A549 (cell line): Measurements from ENCODE around the gene WEE2. TPM values are rescaled to one million over a fixed set of nuclear protein-coding genes. Genes with fewer than 3 reads are reported as not detected.
"Not testable (repeated sequence)": the region's sequence is repeated elsewhere in the genome, so short reads cannot be mapped to it uniquely, and the experiment has no call there.

ENCODE experiments used
- ATAC-seq, 2 experiments: fragments of 200-7000 bp in 1 of 2; fragments of >200 bp in 1 of 2; cut with Nextera tagmentation in 1 of 2; cut with Tn5 transposase in 1 of 2; 3 replicates each; pipeline versions ENCODE4 v1.8.0 to v1.9.1; 2018 to 2020; ENCODE audit warnings: mild to moderate bottlenecking in 1 of 2, moderate library complexity in 1 of 2
- CTCF ChIA-PET: fragments of 300-600 bp; sonication (Branson Sonifier 250); formaldehyde crosslinking; extraction: SDS; loops from one replicate; lab custom pipeline; 2021; ENCODE audit warnings: antibody characterized with exemption, inconsistent platforms; lab: Yijun Ruan, JAX
- POLR2A ChIA-PET: fragments of 350-600 bp; formaldehyde crosslinking; extraction: SDS; loops from one replicate; lab custom pipeline; 2021; ENCODE audit warnings: antibody characterized with exemption, inconsistent platforms; lab: Yijun Ruan, JAX
- DNase-seq, 2 experiments: peaks; one replicate each; pipeline versions ENCODE4 v3.0.0 to v3.0.0-alpha.2; 2011 to 2016; ENCODE audit warnings: low read depth in 1 of 2, low spot score in 1 of 2
- FAIRE-seq: peaks from 2 replicates; lab custom pipeline; 2011; peaks lifted over from hg19 to GRCh38; lab: Jason Lieb, UNC
- H3K27ac ChIP-seq, 2 experiments: fragments of >200 bp; sonication (Bioruptor Twin); formaldehyde crosslinking; 3 replicates each; pipeline ENCODE4 v1.5.1; 2016 to 2017
- H3K4me1 ChIP-seq: fragments of >200 bp; sonication (Bioruptor Twin); formaldehyde crosslinking; 3 replicates; pipeline ENCODE4 v1.6.1; 2016
- H3K4me2 ChIP-seq: fragments of >200 bp; sonication (Bioruptor Twin); formaldehyde crosslinking; 3 replicates; pipeline ENCODE4 v1.6.1; 2016
- H3K4me3 ChIP-seq: fragments of >200 bp; sonication (Bioruptor Twin); formaldehyde crosslinking; 3 replicates; pipeline ENCODE4 v1.5.1; 2016
- H3K9me3 ChIP-seq: fragments of >200 bp; sonication (Bioruptor Twin); formaldehyde crosslinking; 3 replicates; pipeline ENCODE4 v1.6.1; 2016
- E2F6 ChIP-seq: IDR thresholded peaks from 2 replicates; pipeline ENCODE4 v1.6.1; 2012; ENCODE audit warnings: low read depth, borderline replicate concordance
- EHF ChIP-seq: fragments of 250-450 bp; sonication (Bioruptor Pico); IDR thresholded peaks from 2 replicates; pipeline ENCODE4 v1.5.0; 2020; ENCODE audit warnings: mild to moderate bottlenecking
- FOSB ChIP-seq: fragments of 250-450 bp; sonication (Bioruptor Pico); IDR thresholded peaks from 2 replicates; pipeline ENCODE4 v1.5.0; 2020; ENCODE audit warnings: mild to moderate bottlenecking, moderate library complexity
- GATA3 ChIP-seq: IDR thresholded peaks from 2 replicates; pipeline ENCODE4 v1.6.1; 2012; ENCODE audit warnings: borderline replicate concordance
- KDM1A ChIP-seq: fragments of 200-600 bp; sonication (generic); IDR thresholded peaks from 2 replicates; pipeline ENCODE4 v1.6.1; 2016; ENCODE audit warnings: low read depth, mild to moderate bottlenecking
- RARB ChIP-seq: fragments of 250-450 bp; sonication (Bioruptor Pico); IDR thresholded peaks from 2 replicates; pipeline ENCODE4 v1.8.0; 2021; ENCODE audit warnings: mild to moderate bottlenecking, moderate library complexity
- SREBF2 ChIP-seq: fragments of 450-650 bp; IDR thresholded peaks from 2 replicates; pipeline ENCODE4 v1.6.1; 2014; ENCODE audit warnings: mild to moderate bottlenecking, moderate library complexity
- WGBS: methylation state at CpG from one replicate; pipeline ENCODE4 v1.1.6; 2017; ENCODE audit errors: missing lambda C conversion rate; 5-methylcytosine and 5-hydroxymethylcytosine counted together
- polyA plus RNA-seq, 4 experiments: library from polyadenylated mRNA; depleted of rRNA in 3 of 4; stranded (reverse); fragments of >200 nt; fragmentation: RNase III in 1 of 4; extraction: RNeasy Plus Mini Kit Qiagen cat#74134 plus additional on column Dnase treatment in 1 of 4; gene quantifications; 2 replicates in 3 of 4; 3 replicates in 1 of 4; pipeline ENCODE4 v1.2.3, GENCODE V29; 2011 to 2017
- small RNA-seq, 6 experiments: library from RNA; depleted of rRNA; stranded (forward); fragments of <200 nt; gene quantifications; one replicate each; pipeline ENCODE3, GENCODE V24; 2012

Gene WEE2
- polyA plus RNA-seq, 2 of the 4 experiments (the other 2 are of a cell fraction): not detected

- no peak for TF ChIP-seq KDM1A
- no peak within 1 kb of the TSS for H3K4me3 ChIP-seq
- DNase-seq: no peak
- FAIRE-seq: no peak
- H3K4me1 ChIP-seq: no peaks in the 10 kb centered on the region
- no peak within 1 kb of the TSS for H3K27ac ChIP-seq
- ChIA-PET POLR2A (no interaction called here), CTCF (interaction anchor here (1.0 to 2.6 kb wide), 2 partner anchors 22 to 26 kb away, joined by 3 to 8 read pairs; partner anchors contain the start of gene SSBP1)
- no peak for ATAC-seq
- no peaks in the 10 kb centered on the region for H3K9me3 ChIP-seq
- WGBS: 95% methylated on average over 3 of the region's 3 CpGs
- H3K4me2 ChIP-seq: no peak within 1 kb of the TSS
Measured at GRCh38 chr7:141763797-141764196, 55.6 kb downstream of the WEE2 start, which contains the start of gene TAS2R3. Gene TAS2R3, plus strand, starts transcription at chr7:141764097. Its CDS starts 62 bp downstream, at chr7:141764159.

- WGBS: 96% methylated on average over 3 of the region's 3 CpGs
- ATAC-seq, FAIRE-seq, H3K4me1 ChIP-seq, H3K4me3 ChIP-seq, POLR2A ChIA-PET, H3K27ac ChIP-seq, DNase-seq, H3K4me2 ChIP-seq, H3K9me3 ChIP-seq: not testable (repeated sequence)
- CTCF ChIA-PET: interaction anchor here (1.8 kb wide), 1 partner anchor 16 kb away, joined by 4 read pairs; no protein-coding TSS in a partner anchor
Measured at GRCh38 chr7:141770083-141770583, 62.0 kb downstream of the WEE2 start.

- ATAC-seq (no peak), FAIRE-seq (no peak), DNase-seq (no peak)
- no peak within 1 kb of the TSS for H3K4me2 ChIP-seq
- POLR2A ChIA-PET: no interaction called here
- H3K4me3 ChIP-seq: no peak within 1 kb of the TSS
- no peaks in the 10 kb centered on the region for H3K9me3 ChIP-seq
- no peak within 1 kb of the TSS for H3K27ac ChIP-seq
- no peaks in the 10 kb centered on the region for H3K4me1 ChIP-seq
- WGBS: 100% methylated on average over 1 of the region's 1 CpG
- CTCF ChIA-PET: interaction anchor here (0.6 to 1.7 kb wide), 2 partner anchors 10 to 403 kb away, joined by 4 to 12 read pairs; no protein-coding TSS in a partner anchor
- TF ChIP-seq EHF (CRISPR knock-in tag): no peak
- TF ChIP-seq SREBF2: no peak
- no peak for TF ChIP-seq FOSB
- TF ChIP-seq E2F6: no peak
- no peak for TF ChIP-seq RARB (CRISPR knock-in tag)
- TF ChIP-seq GATA3: no peak
- TF ChIP-seq, all 56 proteins: peak for 0
Measured at GRCh38 chr7:141776374-141776773, 68.2 kb downstream of the WEE2 start, which contains the start of gene TAS2R4. Gene TAS2R4, plus strand, starts transcription at chr7:141776674. Its CDS starts 1,815 bp downstream, at chr7:141778489.

Small RNA genes lying within 50 kb of the gene (small RNA-seq; reads per million reads assigned to genes)
- gene RNU1-82P: 0 reads per million in 6 experiments

Other genes with a start within 250 kb of the WEE2 start
- gene AGK, start 156.9 kb upstream of the WEE2 start, polyA plus RNA-seq (2011; rRNA removed): 60.8 and 63.5 TPM in 2 replicates
- gene AGK, start 156.9 kb upstream of the WEE2 start, polyA plus RNA-seq (2017; fragmentation: RNase III; extraction: RNeasy Plus Mini Kit Qiagen cat#74134 plus additional on column Dnase treatment): 29.6 to 36.2 TPM (median 30.4 TPM) in 3 replicates
- 11.5 and 16.5 TPM in 2 replicates for gene DENND11, start 6.2 kb upstream of the WEE2 start, polyA plus RNA-seq (2011; rRNA removed)
- 7.1 to 7.6 TPM (median 7.5 TPM) in 3 replicates for gene DENND11, start 6.2 kb upstream of the WEE2 start, polyA plus RNA-seq (2017; fragmentation: RNase III; extraction: RNeasy Plus Mini Kit Qiagen cat#74134 plus additional on column Dnase treatment)
- 237 and 368 TPM in 2 replicates for gene SSBP1, start 30.0 kb downstream of the WEE2 start, polyA plus RNA-seq (2011; rRNA removed)
- 430 to 464 TPM (median 453 TPM) in 3 replicates for gene SSBP1, start 30.0 kb downstream of the WEE2 start, polyA plus RNA-seq (2017; fragmentation: RNase III; extraction: RNeasy Plus Mini Kit Qiagen cat#74134 plus additional on column Dnase treatment)
- gene TAS2R3, start 55.7 kb downstream of the WEE2 start, polyA plus RNA-seq (2011; rRNA removed): 0.36 and 1.4 TPM in 2 replicates
- gene TAS2R3, start 55.7 kb downstream of the WEE2 start, polyA plus RNA-seq (2017; fragmentation: RNase III; extraction: RNeasy Plus Mini Kit Qiagen cat#74134 plus additional on column Dnase treatment): not detected in 3 replicates
- 1.0 and 1.1 TPM in 2 replicates for gene TAS2R4, start 68.3 kb downstream of the WEE2 start, polyA plus RNA-seq (2011; rRNA removed)
- 0.21 to 0.30 TPM (median 0.22 TPM) in 3 replicates for gene TAS2R4, start 68.3 kb downstream of the WEE2 start, polyA plus RNA-seq (2017; fragmentation: RNase III; extraction: RNeasy Plus Mini Kit Qiagen cat#74134 plus additional on column Dnase treatment)
- gene TAS2R5, start 81.9 kb downstream of the WEE2 start, polyA plus RNA-seq (2011; rRNA removed): 1.8 and 2.6 TPM in 2 replicates
- 0.61 to 1.4 TPM (median 0.79 TPM) in 3 replicates for gene TAS2R5, start 81.9 kb downstream of the WEE2 start, polyA plus RNA-seq (2017; fragmentation: RNase III; extraction: RNeasy Plus Mini Kit Qiagen cat#74134 plus additional on column Dnase treatment)
- not detected in 2 replicates for gene PRSS37, start 133.1 kb downstream of the WEE2 start, polyA plus RNA-seq (2011; rRNA removed)
- not detected in 3 replicates for gene PRSS37, start 133.1 kb downstream of the WEE2 start, polyA plus RNA-seq (2017; fragmentation: RNase III; extraction: RNeasy Plus Mini Kit Qiagen cat#74134 plus additional on column Dnase treatment)
- gene OR9A4, start 208.0 kb downstream of the WEE2 start, polyA plus RNA-seq (2011; rRNA removed): not detected in 2 replicates
- not detected in 3 replicates for gene OR9A4, start 208.0 kb downstream of the WEE2 start, polyA plus RNA-seq (2017; fragmentation: RNase III; extraction: RNeasy Plus Mini Kit Qiagen cat#74134 plus additional on column Dnase treatment)
- gene CLEC5A, start 238.6 kb downstream of the WEE2 start, polyA plus RNA-seq (2011; rRNA removed): not detected in 2 replicates
- not detected in 3 replicates for gene CLEC5A, start 238.6 kb downstream of the WEE2 start, polyA plus RNA-seq (2017; fragmentation: RNase III; extraction: RNeasy Plus Mini Kit Qiagen cat#74134 plus additional on column Dnase treatment)